Esophagus muscularis mucosa (tissue), 3 donors: ENCODE measurements around the gene HOXD11.

ENCODE experiments used
- POLR2A ChIP-seq: fragments of 450-650 bp; IDR thresholded peaks from one replicate; pipeline ENCODE4 v1.6.1; 2017; ENCODE audit warnings: antibody characterized with exemption, moderate library complexity, mild to moderate bottlenecking, low read depth
- POLR2AphosphoS5 ChIP-seq, 2 donors: sonication (generic); formaldehyde crosslinking; IDR thresholded peaks; one replicate each; pipeline ENCODE4 v1.6.1; 2017; ENCODE audit warnings: antibody characterized with exemption in 2 of 2
- TF ChIP-seq, protein P1 (sequence below), 3 experiments: fragments of 200-600 bp in 2 of 3; fragments of 450-650 bp in 1 of 3; sonication (generic) in 2 of 3; IDR thresholded peaks; one replicate each; pipeline ENCODE4 v1.5.1; 2017 to 2019; ENCODE audit warnings: antibody characterized with exemption in 3 of 3, mild to moderate bottlenecking in 2 of 3, moderate library complexity in 1 of 3

GRCh38 chr2:176146645-176147044, 39.6 kb downstream of the HOXD11 start:
- TF ChIP-seq POLR2A = no peak
- TF ChIP-seq, protein P1, sequence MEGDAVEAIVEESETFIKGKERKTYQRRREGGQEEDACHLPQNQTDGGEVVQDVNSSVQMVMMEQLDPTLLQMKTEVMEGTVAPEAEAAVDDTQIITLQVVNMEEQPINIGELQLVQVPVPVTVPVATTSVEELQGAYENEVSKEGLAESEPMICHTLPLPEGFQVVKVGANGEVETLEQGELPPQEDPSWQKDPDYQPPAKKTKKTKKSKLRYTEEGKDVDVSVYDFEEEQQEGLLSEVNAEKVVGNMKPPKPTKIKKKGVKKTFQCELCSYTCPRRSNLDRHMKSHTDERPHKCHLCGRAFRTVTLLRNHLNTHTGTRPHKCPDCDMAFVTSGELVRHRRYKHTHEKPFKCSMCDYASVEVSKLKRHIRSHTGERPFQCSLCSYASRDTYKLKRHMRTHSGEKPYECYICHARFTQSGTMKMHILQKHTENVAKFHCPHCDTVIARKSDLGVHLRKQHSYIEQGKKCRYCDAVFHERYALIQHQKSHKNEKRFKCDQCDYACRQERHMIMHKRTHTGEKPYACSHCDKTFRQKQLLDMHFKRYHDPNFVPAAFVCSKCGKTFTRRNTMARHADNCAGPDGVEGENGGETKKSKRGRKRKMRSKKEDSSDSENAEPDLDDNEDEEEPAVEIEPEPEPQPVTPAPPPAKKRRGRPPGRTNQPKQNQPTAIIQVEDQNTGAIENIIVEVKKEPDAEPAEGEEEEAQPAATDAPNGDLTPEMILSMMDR (IDR thresholded peaks at IDR 0.05) = no peak
- TF ChIP-seq POLR2AphosphoS5 (IDR thresholded peaks at IDR 0.05) = no peak
